ENCODE data around the gene POLDIP3.

DNA sequence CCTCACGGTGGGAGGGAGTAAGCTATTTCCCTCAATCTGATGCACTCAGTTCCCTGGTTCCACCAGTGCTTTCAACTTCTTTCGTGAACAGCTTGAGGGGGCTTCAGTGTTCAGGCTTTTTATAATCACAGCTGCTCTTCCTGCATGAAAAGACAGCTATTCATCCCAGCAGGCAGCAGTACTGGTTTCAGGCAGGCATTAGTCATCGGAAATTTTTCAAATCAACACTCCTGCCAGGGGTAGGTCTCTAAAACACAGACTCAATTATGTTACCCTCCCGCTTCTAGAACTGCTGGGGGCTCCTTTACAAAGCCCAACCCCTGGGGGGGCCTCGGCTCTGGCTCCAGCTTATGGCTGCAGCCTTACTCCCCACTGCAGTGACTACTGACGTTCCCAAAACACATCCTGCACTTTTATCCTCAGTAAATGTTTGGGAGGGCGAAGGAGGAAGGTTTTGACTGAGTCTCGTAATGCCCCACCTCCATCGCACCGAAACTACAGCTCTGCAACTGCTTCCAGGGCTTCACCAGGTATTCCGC is 5.8 kb downstream of the POLDIP3 start:
- TF ChIP-seq CTCF (IDR thresholded peaks at IDR 0.05; ENCODE audit: insufficient read depth, low read length, poor library complexity, severe bottlenecking), result no peak
- TF ChIP-seq EZH2phosphoT487 (conservative IDR thresholded peaks at IDR 0.05; ENCODE audit: low read length), result no peak

Data from SU-DHL-6 (cell line).